Measurements from ENCODE around the gene NPAS3.

DNA sequence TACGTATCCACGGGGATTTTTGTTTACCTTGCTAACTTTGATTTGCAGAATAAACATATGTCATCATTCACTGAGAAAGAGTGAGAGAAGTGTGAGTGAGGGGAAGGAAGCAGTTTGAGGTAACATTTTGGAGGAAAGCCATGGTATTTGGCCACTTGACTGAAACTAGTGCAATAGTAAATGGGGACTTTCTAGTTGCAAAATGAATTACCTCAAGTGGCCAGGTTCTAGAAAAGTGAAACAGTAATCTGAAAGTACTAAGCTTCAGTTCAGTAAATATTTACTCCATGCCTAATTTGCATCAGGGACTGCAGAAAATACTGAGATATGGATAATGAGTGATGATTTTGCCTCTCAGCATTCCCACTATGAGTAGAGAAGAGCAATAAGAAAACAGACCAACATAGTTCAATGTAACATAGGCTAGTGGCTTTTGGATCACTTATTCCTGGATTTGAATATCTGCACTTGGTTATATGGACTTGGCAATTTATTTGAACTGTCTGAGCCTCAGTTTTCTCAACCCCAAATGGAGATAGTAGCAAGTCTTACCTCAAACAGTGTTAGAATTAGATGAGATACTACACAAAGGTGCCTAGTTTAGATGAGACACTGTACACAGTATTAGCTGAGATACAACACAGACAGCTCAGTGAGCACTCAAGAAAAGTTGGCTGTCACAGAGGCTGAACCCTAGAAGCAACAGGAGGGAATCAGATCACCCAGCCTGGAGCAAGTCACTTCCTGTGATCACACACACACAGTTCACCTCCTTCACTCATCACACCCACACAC lies 439.1 kb downstream of the NPAS3 start:
- TF ChIP-seq EZH2 (IDR thresholded peaks at IDR 0.05; ENCODE audit: low read depth, low read length, severe bottlenecking) (no peak), CTCF (IDR thresholded peaks at IDR 0.05; ENCODE audit: control extremely low read depth in 1 of 3, insufficient read depth in 1 of 3, low read depth in 1 of 3, low read length in 3 of 3) (no peak), EP300 (IDR thresholded peaks at IDR 0.05; ENCODE audit: borderline replicate concordance in 1 of 2, low read depth in 2 of 2, low read length in 2 of 2) (no peak), RFX5 (IDR thresholded peaks at IDR 0.05; ENCODE audit: borderline replicate concordance, low read depth, low read length) (no peak), POLR2AphosphoS5 (IDR thresholded peaks at IDR 0.05; ENCODE audit: low read depth, low read length) (no peak), TBP (IDR thresholded peaks at IDR 0.05; ENCODE audit: low read depth, low read length) (no peak), RNF2 (IDR thresholded peaks at IDR 0.05; ENCODE audit: borderline replicate concordance, low read depth, low read length, missing control alignments, poor library complexity, severe bottlenecking) (no peak), HDAC2 (IDR thresholded peaks at IDR 0.05; ENCODE audit: borderline replicate concordance in 1 of 2, low read depth in 2 of 2, low read length in 2 of 2) (no peak), KDM5A (IDR thresholded peaks at IDR 0.05; ENCODE audit: low read length) (no peak)
- TF ChIP-seq, protein P1, sequence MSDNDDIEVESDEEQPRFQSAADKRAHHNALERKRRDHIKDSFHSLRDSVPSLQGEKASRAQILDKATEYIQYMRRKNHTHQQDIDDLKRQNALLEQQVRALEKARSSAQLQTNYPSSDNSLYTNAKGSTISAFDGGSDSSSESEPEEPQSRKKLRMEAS (IDR thresholded peaks at IDR 0.05): no peak

Measured in H1 (cell line).